NK-92 (cell line): ENCODE data around the gene LRRC72.
"Not testable (repeated sequence)": the region's sequence is repeated elsewhere in the genome, so short reads cannot be mapped to it uniquely, and the experiment has no call there.

Source experiments
- DNase-seq: peaks from one replicate; lab custom pipeline; 2025; ENCODE audit not compliant: unreplicated experiment; lab: John Stamatoyannopoulos, UW

The LRRC72 gene

GRCh38 chr7:16528520-16528919 is 1.9 kb downstream of the LRRC72 start:
- DNase-seq = no peak

DNA sequence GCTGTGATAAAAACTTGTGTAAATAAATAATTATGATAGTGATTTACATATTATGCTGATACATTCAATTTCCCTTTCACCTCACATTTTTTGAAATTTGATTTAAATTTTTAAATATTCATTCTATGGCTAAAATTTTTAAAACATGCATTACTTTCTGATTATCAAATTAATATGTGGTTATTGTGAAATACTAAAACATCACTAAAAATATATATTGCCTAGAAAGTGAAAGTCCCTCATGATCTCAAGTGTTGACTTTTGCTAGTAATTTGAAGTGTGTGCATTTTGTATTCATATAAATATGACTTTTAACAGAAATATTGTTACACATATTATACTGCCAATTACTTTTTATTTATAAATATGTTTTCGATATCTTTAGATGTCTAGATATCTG is 3.1 kb downstream of the LRRC72 start:
- no peak for DNase-seq

DNA sequence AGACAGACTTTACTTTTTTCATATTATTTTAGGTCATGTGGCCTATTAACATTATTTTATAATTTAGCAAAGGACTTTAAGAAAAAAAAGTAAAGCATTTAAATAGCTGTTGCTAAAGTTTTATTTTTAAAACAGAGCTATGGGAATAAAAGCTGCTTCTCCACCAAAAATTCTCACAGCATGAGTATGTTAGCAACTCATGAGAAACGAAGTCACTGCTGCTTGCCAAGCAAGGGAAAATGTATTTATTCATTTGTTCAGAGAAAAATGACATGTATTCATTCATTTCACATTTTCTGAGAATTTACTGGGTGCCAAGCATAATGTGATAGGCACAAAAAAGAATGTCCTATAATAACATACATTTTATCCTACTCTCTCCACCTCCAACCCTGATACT is 5.1 kb downstream of the LRRC72 start:
- no peak for DNase-seq

GRCh38 chr7:16532272-16532671 is 5.6 kb downstream of the LRRC72 start:
- no peak for DNase-seq

DNA sequence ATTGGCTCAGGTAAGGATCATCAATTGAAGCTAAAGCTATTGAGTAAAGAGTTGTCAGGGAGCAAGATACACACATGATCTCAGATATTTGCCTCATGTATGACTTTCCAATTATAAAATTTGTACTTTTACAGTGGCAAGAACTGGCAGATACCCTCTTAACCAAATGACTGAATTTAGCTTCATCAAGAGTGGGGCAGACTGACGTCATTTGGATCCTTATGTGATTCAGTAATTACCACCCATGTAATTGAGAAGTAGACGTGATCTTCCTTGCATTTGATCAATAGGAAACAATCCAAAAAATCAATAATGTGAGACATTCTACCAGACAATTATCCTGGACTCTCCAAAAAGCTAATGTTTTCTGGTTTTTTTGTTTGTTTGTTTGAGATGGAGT is 8.9 kb downstream of the LRRC72 start:
- no peak for DNase-seq

DNA sequence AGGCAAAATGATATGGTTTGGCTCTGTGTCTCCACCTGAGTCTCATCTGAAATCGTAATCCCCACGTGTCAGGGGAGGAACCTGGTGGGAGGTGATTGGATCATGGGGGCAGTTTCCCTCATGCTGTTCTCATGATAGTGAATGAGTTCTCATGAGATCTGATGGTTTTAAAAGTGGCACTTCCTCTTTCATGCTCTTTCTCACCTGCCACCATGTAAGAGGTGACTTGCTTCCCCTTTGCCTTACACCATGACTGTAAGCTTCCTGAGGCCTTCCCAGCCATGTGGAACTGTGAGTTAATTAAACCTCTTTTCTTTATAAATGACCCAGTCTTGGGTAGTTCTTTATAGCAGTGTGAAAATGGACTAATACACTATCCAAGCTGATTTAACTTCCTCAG is 13.9 kb downstream of the LRRC72 start:
- DNase-seq = not testable (repeated sequence)

DNA sequence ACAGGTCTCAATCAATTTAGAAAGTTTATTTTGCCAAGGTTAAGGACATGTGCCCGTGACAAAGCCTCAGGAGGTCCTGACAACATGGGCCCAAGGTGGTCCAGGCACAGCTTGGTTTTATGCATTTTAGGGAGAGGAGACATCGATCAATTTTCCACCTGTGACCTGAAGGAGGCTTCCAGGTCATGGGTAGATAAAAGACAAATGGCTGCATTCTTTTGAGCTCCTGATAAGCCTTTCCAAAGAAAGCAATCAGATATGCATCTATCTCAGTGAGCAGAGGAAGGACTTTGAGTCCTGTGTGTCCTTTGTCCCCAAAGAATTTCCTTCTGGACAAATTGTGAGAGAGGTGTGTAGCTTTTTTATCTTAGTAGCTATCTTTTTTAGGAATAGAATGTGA is 15.8 kb downstream of the LRRC72 start:
- no peak for DNase-seq

GRCh38 chr7:16543456-16543855 is 16.8 kb downstream of the LRRC72 start:
- DNase-seq = no peak

- no peak for DNase-seq
Measured at GRCh38 chr7:16546921-16547505, 20.4 kb downstream of the LRRC72 start.

DNA sequence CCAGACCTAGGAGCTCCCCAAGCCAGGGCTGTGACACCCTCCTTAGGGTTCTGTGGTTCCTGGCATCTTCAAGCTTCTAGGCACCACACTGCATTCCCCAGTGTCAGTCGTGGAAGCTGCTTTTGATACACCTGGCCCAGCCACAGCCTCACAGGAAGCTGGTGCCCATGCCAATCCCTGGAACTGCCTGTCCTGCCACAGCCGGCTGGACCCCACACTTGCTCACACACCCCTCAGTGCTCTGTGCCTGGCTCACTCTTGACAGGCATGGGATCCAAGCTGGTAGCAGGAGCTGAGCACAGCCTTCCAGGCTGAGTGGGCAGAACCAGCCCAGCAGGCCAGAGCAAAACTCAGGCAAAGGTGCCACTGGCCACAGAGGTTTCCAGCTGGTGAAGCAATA is 21.8 kb downstream of the LRRC72 start:
- no peak for DNase-seq

DNA sequence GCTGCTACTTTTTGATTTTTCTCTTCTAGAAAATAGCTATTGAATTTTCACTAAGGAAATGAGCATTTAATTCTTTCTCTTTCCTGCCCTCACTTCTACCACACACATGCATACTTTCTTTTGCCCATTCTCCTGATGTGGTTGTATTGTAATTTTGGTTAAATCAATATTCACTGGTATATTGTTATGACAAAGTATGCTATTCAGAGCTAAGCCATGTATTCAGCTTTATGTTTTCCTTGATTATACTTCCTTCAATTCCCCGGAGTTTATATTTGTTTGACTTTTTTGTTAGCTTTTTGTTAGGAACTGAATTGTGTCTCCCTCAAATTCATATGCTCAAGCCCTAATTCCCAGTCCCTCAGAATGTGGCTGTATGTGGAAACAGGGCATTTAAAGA is 24.0 kb downstream of the LRRC72 start:
- DNase-seq = no peak

GRCh38 chr7:16554518-16555236 is 28.1 kb downstream of the LRRC72 start:
- DNase-seq = no peak

DNA sequence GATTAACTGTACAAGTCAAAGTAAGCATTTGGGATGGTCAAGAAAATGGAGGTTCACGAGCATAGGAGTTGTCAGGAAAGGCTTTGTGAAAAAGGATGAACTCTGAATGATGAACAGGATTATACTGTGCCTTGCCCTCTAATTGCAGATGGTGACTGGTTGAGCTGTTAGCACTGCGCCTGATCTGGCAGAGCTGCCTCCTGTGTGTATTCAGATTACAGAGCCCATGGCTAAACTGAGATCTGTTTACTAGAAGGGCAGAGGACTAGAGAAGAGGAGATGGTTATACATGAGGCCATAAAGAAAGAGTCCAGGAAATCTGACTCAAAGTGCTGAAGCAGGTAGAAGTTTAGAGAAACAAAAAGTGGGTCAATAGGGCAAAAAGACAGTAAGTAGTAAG is 29.7 kb downstream of the LRRC72 start:
- DNase-seq = no peak

DNA sequence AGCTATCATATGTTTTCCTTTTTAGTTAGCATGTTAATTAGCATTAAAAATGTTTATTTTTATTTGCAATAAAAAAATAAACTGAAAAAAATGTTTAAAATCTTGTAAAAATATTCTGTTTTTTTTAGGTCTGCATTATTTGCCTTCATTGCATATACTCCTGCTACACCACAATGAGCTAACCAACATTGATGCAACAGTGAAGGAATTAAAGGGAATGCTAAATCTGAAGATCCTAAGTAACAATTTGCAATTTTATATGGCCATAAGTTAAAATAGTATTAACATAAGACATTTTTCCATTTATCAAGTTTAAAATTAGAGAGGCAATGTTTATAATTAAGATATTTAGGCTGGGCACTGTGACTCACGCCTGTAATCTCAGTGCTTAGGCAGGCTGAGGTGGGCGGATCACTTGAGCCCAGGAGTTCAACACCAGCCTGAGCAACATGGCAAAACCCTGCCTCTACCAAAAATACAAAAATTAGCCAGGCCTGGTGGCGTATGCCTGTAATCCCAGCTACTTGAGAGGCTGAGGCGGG is 32.2 kb downstream of the LRRC72 start:
- no peak for DNase-seq

DNA sequence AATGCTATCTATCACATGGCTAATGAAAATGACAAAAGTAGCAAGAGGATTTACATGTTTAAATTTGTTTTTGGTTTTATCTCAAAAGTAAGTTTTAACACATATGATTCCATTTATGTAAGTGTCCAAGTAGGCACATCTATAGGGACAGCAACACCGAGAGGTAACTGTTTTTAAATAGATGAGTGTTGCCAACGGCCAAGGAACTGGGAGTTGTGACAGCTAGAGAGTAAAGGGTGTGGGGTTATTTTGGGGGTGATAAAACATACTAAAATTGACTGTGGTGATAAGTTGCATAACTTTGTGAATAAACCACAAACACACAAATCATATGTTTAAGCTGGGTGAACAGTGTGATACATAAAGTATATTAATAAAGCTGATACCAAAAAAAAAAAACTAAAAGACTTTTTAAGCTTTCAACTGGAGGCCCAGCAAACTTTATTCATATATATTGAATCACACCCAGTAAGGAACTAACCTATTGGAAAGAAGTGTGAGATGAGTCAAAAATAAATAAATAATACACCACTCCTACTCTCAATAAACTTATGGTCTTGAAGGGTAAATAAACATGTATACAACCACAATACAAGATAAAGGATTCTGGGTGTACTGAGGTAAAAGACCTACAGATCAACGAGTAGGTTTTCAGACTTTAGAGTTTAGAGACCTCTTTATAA is 33.0 kb downstream of the LRRC72 start:
- no peak for DNase-seq

DNA sequence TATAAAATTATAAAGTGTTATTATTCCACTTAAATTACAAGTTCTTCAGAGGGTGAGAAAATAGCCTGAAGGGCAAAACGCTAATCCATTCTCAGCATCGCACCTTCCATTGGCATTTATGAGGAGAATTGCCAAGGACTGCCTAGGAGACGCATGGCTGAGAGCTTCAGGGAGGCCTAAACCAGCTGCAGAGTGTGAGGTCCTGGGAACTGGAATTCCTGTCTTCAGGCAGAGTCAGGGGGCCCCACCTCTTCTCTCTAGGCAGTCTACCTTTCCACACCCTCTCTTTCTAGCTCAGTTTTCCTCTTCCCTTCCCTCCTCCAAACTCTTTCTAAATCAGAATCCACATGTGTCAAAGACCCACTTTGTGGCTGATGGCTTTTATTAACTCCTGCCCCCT is 35.3 kb downstream of the LRRC72 start:
- DNase-seq = no peak

- no peak for DNase-seq
Measured at GRCh38 chr7:16562456-16563220, 36.0 kb downstream of the LRRC72 start.

- no peak for DNase-seq
Measured at GRCh38 chr7:16563281-16564022, 36.8 kb downstream of the LRRC72 start.

GRCh38 chr7:16564023-16564380 is 37.4 kb downstream of the LRRC72 start:
- no peak for DNase-seq

- DNase-seq = no peak
Measured at GRCh38 chr7:16564909-16565426, 38.3 kb downstream of the LRRC72 start.

- DNase-seq = no peak
Measured at GRCh38 chr7:16571941-16572340, 45.3 kb downstream of the LRRC72 start.
